NCI-H2196 (cell line): Measurements from ENCODE around the gene CCND1.
"Not testable (repeated sequence)": the region's sequence is repeated elsewhere in the genome, so short reads cannot be mapped to it uniquely, and the experiment has no call there.

Experiments
- DNase-seq: peaks from one replicate; lab custom pipeline; 2025; ENCODE audit not compliant: unreplicated experiment; lab: John Stamatoyannopoulos, UW

Gene CCND1

GRCh38 chr11:69686452-69686851, 45.5 kb downstream of the CCND1 start:
- DNase-seq = no peak

- no peak for DNase-seq
These were observed 45.9 kb downstream of the CCND1 start for GRCh38 chr11:69686856-69687255.

- DNase-seq = not testable (repeated sequence)
These were observed 47.2 kb downstream of the CCND1 start for GRCh38 chr11:69687969-69688771.

- DNase-seq = no peak
These were observed 48.7 kb downstream of the CCND1 start for GRCh38 chr11:69689484-69690319.

- no peak for DNase-seq
These were observed 50.5 kb downstream of the CCND1 start for GRCh38 chr11:69691463-69691862.

GRCh38 chr11:69692422-69692821, 51.5 kb downstream of the CCND1 start:
- DNase-seq = no peak

GRCh38 chr11:69694781-69695180, 53.8 kb downstream of the CCND1 start:
- DNase-seq = no peak

GRCh38 chr11:69695581-69695980, 54.6 kb downstream of the CCND1 start:
- no peak for DNase-seq

GRCh38 chr11:69695995-69696394, 55.0 kb downstream of the CCND1 start:
- not testable (repeated sequence) for DNase-seq

GRCh38 chr11:69696749-69697468, 56.0 kb downstream of the CCND1 start:
- DNase-seq = peak; percentile 41

GRCh38 chr11:69697469-69697843, 56.5 kb downstream of the CCND1 start:
- no peak for DNase-seq

GRCh38 chr11:69697861-69698260, 56.9 kb downstream of the CCND1 start:
- no peak for DNase-seq

- no peak for DNase-seq
These were observed 57.4 kb downstream of the CCND1 start for GRCh38 chr11:69698362-69698761.

- DNase-seq = peak; percentile 50
These were observed 58.3 kb downstream of the CCND1 start for GRCh38 chr11:69699213-69699612.

GRCh38 chr11:69700278-69701140, 59.6 kb downstream of the CCND1 start:
- peak; percentile 91 for DNase-seq

- no peak for DNase-seq
These were observed 61.3 kb downstream of the CCND1 start for GRCh38 chr11:69702239-69702691.

- no peak for DNase-seq
These were observed 62.0 kb downstream of the CCND1 start for GRCh38 chr11:69702769-69703452.

- DNase-seq = no peak
These were observed 62.5 kb downstream of the CCND1 start for GRCh38 chr11:69703453-69703767.
